Osteocyte (in vitro differentiated cells): ENCODE measurements around the gene TNFAIP3. TPM values are rescaled to one million over a fixed set of nuclear protein-coding genes. Genes with fewer than 3 reads are reported as not detected.
"Not testable (repeated sequence)": the region's sequence is repeated elsewhere in the genome, so short reads cannot be mapped to it uniquely, and the experiment has no call there.

Source experiments
- DNase-seq: peaks from one replicate; pipeline ENCODE4 v3.0.0; 2021; ENCODE audit warnings: mixed read lengths; ENCODE audit not compliant: unreplicated experiment; ENCODE audit errors: extremely low spot score
- H3K27ac Mint-ChIP-seq: one replicate; pipeline ENCODE4 v1.8.0; 2021; ENCODE audit warnings: mild to moderate bottlenecking, mixed read lengths; ENCODE audit not compliant: unreplicated experiment
- H3K27me3 Mint-ChIP-seq: one replicate; pipeline ENCODE4 v1.8.0; 2021; ENCODE audit warnings: mixed read lengths; ENCODE audit not compliant: unreplicated experiment
- H3K36me3 Mint-ChIP-seq: one replicate; pipeline ENCODE4 v1.8.0; 2021; ENCODE audit warnings: mixed read lengths; ENCODE audit not compliant: unreplicated experiment
- H3K4me1 Mint-ChIP-seq: one replicate; pipeline ENCODE4 v1.8.0; 2021; ENCODE audit warnings: mixed read lengths; ENCODE audit not compliant: unreplicated experiment
- H3K4me3 Mint-ChIP-seq: one replicate; pipeline ENCODE4 v1.8.0; 2021; ENCODE audit warnings: mild to moderate bottlenecking, moderate library complexity, mixed read lengths; ENCODE audit not compliant: unreplicated experiment
- H3K9me3 Mint-ChIP-seq: one replicate; pipeline ENCODE4 v1.8.0; 2021; ENCODE audit warnings: mixed read lengths; ENCODE audit not compliant: unreplicated experiment
- total RNA-seq: library from RNA; stranded (reverse); gene quantifications from 2 replicates; pipeline ENCODE4 v1.2.1, GENCODE V29; 2021
- TF ChIP-seq, protein P1 (sequence below): fragments of 200-600 bp; sonication (generic); IDR thresholded peaks from 2 replicates; pipeline ENCODE4 v1.5.0; 2021; ENCODE audit warnings: antibody characterized with exemption, mild to moderate bottlenecking, moderate library complexity

TNFAIP3 gene
- total RNA-seq, 1 donor from 2014 or later = 12.0 TPM

DNA sequence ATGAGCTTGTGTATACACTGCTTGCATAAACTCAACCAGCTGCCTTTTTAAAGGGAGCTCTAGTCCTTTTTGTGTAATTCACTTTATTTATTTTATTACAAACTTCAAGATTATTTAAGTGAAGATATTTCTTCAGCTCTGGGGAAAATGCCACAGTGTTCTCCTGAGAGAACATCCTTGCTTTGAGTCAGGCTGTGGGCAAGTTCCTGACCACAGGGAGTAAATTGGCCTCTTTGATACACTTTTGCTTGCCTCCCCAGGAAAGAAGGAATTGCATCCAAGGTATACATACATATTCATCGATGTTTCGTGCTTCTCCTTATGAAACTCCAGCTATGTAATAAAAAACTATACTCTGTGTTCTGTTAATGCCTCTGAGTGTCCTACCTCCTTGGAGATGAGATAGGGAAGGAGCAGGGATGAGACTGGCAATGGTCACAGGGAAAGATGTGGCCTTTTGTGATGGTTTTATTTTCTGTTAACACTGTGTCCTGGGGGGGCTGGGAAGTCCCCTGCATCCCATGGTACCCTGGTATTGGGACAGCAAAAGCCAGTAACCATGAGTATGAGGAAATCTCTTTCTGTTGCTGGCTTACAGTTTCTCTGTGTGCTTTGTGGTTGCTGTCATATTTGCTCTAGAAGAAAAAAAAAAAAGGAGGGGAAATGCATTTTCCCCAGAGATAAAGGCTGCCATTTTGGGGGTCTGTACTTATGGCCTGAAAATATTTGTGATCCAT is 15.3 kb downstream of the TNFAIP3 start:
- no peak overlapping the region for H3K4me3 Mint-ChIP-seq
- TF ChIP-seq, protein P1, sequence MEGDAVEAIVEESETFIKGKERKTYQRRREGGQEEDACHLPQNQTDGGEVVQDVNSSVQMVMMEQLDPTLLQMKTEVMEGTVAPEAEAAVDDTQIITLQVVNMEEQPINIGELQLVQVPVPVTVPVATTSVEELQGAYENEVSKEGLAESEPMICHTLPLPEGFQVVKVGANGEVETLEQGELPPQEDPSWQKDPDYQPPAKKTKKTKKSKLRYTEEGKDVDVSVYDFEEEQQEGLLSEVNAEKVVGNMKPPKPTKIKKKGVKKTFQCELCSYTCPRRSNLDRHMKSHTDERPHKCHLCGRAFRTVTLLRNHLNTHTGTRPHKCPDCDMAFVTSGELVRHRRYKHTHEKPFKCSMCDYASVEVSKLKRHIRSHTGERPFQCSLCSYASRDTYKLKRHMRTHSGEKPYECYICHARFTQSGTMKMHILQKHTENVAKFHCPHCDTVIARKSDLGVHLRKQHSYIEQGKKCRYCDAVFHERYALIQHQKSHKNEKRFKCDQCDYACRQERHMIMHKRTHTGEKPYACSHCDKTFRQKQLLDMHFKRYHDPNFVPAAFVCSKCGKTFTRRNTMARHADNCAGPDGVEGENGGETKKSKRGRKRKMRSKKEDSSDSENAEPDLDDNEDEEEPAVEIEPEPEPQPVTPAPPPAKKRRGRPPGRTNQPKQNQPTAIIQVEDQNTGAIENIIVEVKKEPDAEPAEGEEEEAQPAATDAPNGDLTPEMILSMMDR = no peak
- peaks cover 4% of the 10 kb centered on the region for H3K9me3 Mint-ChIP-seq
- DNase-seq = no peak
- no peaks in the 10 kb centered on the region for H3K27me3 Mint-ChIP-seq
- H3K36me3 Mint-ChIP-seq = peaks cover 21% of the 10 kb centered on the region
- peaks cover 8% of the 10 kb centered on the region for H3K4me1 Mint-ChIP-seq
- no peak overlapping the region for H3K27ac Mint-ChIP-seq

DNA sequence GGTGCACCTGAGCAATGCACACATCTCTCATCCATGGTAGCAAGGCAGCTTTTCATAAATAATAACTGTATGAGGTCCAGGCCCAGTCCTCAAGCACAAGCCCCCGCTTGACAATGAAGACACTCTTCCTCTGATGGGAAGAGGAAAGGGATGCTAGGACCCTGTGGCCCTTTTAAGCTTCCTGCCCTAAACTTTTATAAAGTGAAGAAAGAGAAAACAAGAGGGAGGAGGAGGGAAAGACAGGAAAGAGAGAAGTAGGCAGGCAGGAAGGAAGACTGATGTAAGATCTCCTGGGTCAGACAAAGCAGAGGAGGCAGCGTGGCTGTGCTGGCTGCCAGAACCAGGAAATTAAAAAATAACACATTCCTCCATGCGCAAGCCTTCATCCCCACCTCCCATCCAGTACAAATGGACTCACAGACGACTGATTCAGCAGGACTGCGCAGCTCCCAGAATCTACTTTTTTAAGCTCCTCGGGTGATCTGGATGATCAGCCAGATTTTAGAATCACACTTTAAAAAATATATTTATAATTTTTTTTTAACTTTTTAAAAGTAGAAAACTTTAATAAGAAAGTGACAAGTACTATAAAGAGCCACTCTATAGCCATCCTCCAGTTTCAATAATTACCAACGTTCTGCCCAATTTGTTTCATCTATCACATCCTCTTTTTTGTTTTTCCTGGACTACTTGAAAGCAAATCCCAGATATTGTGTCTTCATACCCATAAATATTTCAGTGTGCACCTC is 16.5 kb downstream of the TNFAIP3 start:
- H3K4me1 Mint-ChIP-seq = peaks cover 8% of the 10 kb centered on the region
- no peak overlapping the region for H3K4me3 Mint-ChIP-seq
- H3K36me3 Mint-ChIP-seq = peaks cover 15% of the 10 kb centered on the region
- H3K27me3 Mint-ChIP-seq = no peaks in the 10 kb centered on the region
- H3K9me3 Mint-ChIP-seq = peaks cover 12% of the 10 kb centered on the region
- peak overlapping the region; percentile 84 for H3K27ac Mint-ChIP-seq
- TF ChIP-seq, protein P1 = no peak
- no peak for DNase-seq

DNA sequence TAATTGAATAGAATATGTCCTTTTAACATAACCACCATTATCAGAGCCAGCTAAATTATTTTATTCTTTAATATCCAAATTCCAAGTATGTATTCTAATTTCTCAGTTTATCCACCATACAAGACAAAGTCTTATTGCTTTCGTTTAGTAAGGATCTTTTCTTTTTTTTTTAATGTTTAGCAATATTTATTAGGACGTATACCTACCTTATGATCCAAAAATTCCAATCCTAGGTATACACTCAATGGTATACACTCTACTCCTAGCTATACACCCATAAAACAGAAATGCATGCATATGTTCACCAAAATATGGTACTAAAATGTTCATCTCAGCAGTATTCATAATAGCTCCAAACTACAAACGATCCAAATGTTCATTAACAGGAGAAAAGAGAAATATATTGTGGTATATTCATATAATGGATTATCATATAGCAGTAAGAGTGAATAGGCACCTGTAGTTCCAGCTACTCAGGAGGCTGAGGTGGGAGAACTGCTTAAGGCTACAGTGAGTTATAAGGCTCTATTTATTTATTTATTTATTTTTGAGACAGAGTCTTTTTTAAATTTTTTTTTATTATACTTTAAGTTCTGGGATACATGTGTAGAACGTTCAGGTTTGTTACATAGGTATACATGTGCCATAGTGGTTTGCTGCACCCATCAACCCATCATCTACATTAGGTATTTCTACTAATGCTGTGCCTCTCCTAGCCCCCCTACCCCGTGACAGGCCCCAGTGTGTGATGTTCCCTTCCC is 17.3 kb downstream of the TNFAIP3 start:
- Mint-ChIP-seq H3K9me3 (peaks cover 19% of the 10 kb centered on the region), H3K36me3 (peaks cover 8% of the 10 kb centered on the region), H3K4me3 (no peak overlapping the region), H3K27me3 (no peaks in the 10 kb centered on the region), H3K27ac (peak overlapping the region; percentile 60), H3K4me1 (peaks cover 6% of the 10 kb centered on the region)
- TF ChIP-seq, protein P1 = no peak
- no peak for DNase-seq

DNA sequence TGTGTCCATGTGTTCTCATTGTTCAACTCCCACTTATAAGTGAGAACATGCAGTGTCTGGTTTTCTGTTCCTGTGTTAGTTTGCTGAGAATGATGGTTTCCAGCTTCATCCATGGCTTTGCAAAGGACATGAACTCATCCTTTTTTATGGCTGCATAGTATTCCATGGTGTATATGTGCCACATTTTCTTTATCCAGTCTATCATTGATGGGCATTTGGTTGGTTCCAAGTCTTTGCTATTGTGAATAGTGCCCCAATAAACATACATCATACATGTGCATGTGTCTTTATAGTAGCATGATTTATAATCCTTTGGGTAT is 17.8 kb downstream of the TNFAIP3 start:
- H3K4me3 Mint-ChIP-seq = not testable (repeated sequence)

DNA sequence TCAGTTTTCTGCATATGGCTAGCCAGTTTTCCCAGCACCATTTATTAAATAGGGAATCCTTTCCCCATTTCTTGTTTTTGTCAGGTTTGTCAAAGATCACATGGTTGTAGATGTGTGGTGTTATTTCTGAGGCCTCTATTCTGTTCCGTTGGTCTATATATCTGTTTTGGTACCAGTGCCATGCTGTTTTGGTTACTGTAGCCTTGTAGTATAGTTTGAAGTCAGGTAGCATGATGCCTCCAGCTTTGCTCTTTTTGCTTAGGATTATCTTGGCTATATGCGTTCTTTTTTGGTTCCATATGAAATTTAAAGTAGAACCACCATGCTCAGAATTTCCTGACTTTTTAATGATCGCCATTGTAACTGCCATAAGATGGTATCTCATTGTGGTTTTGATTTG is 19.2 kb downstream of the TNFAIP3 start:
- H3K4me3 Mint-ChIP-seq, H3K27me3 Mint-ChIP-seq, H3K4me1 Mint-ChIP-seq, H3K27ac Mint-ChIP-seq, H3K36me3 Mint-ChIP-seq, DNase-seq: not testable (repeated sequence)
- peaks cover 24% of the 10 kb centered on the region for H3K9me3 Mint-ChIP-seq

More for the DNA sequence above, 17.8 kb downstream of the TNFAIP3 start:
- H3K9me3 Mint-ChIP-seq = peaks cover 22% of the 10 kb centered on the region
- H3K27ac Mint-ChIP-seq, H3K36me3 Mint-ChIP-seq, H3K27me3 Mint-ChIP-seq, DNase-seq, H3K4me1 Mint-ChIP-seq: not testable (repeated sequence)
